Tibial artery (tissue), 4 donors: ENCODE data around the gene POGLUT2.

ENCODE experiments used
- DNase-seq, 2 donors: peaks; one replicate each; pipeline ENCODE4 v3.0.0-alpha.2; 2019
- H3K27ac ChIP-seq, 2 donors: fragments of 200-600 bp; sonication (generic) in 1 of 2; 1 replicate in 1 of 2; 2 replicates in 1 of 2; pipeline ENCODE4 v1.5.1; 2018 to 2019; ENCODE audit warnings: mild to moderate bottlenecking in 1 of 2
- H3K27me3 ChIP-seq, 2 donors: fragments of 200-600 bp; sonication (generic) in 1 of 2; one replicate each; pipeline versions ENCODE4 v1.5.1 to v1.6.0; 2016 to 2019
- H3K36me3 ChIP-seq, 3 donors: fragments of 200-600 bp; sonication (generic) in 2 of 3; one replicate each; pipeline ENCODE4 v1.5.1; 2016 to 2019; ENCODE audit warnings: mild to moderate bottlenecking in 2 of 3
- H3K4me1 ChIP-seq, 4 donors: fragments of 200-600 bp; sonication (generic) in 2 of 4; 1 replicate in 3 of 4; 2 replicates in 1 of 4; pipeline ENCODE4 v1.5.1; 2016 to 2019
- H3K4me3 ChIP-seq, 2 donors: fragments of 200-600 bp; sonication (generic) in 1 of 2; 1 replicate in 1 of 2; 2 replicates in 1 of 2; pipeline ENCODE4 v1.5.1; 2018 to 2019; ENCODE audit warnings: mild to moderate bottlenecking in 2 of 2
- H3K9me3 ChIP-seq, 3 donors: fragments of 200-600 bp; sonication (generic) in 1 of 3; one replicate each; pipeline ENCODE4 v1.5.1; 2016 to 2019
- CTCF ChIP-seq, 2 experiments: fragments of 200-600 bp in 1 of 2; fragments of 450-650 bp in 1 of 2; IDR thresholded peaks; one replicate each; pipeline ENCODE4 v1.5.1; 2017 to 2019; ENCODE audit warnings: antibody characterized with exemption in 2 of 2, mild to moderate bottlenecking in 1 of 2, moderate library complexity in 1 of 2
- intact Hi-C: fragments of 100-400 bp; cut with DNase I; formaldehyde crosslinking; loops from one replicate; pipeline ENCODE4 v1.15.0; 2023; ENCODE audit warnings: low total_unique reads

The POGLUT2 gene

GRCh38 chr13:102771298-102772041 lies 27.3 kb downstream of the POGLUT2 start:
- no peak for TF ChIP-seq CTCF (IDR thresholded peaks at IDR 0.05)
- H3K4me1 ChIP-seq, result peaks cover 0 to 11% (median 4%) of the 10 kb centered on the region in 4 donors
- intact Hi-C loops, result no loop called here

GRCh38 chr13:102770435-102770834 lies 28.3 kb downstream of the POGLUT2 start:
- no peaks in the 10 kb centered on the region for H3K9me3 ChIP-seq
- intact Hi-C loops, result no loop called here
- H3K27me3 ChIP-seq, result no peaks in the 10 kb centered on the region
- H3K4me3 ChIP-seq, result no peak overlapping the region
- H3K36me3 ChIP-seq, result peaks cover 0 to 7% (median 0%) of the 10 kb centered on the region in 3 donors
- H3K27ac ChIP-seq, result no peak overlapping the region
- peaks cover 0 to 11% (median 4%) of the 10 kb centered on the region in 4 donors for H3K4me1 ChIP-seq
- no peak for TF ChIP-seq CTCF (IDR thresholded peaks at IDR 0.05)
- no peak for DNase-seq

More at GRCh38 chr13:102771298-102772041, 27.3 kb downstream of the POGLUT2 start:
- Histone ChIP-seq H3K4me3 (no peak overlapping the region), H3K36me3 (peaks cover 0 to 7% (median 0%) of the 10 kb centered on the region in 3 donors), H3K27me3 (no peaks in the 10 kb centered on the region), H3K27ac (no peak overlapping the region), H3K9me3 (no peaks in the 10 kb centered on the region)
- no peak for DNase-seq

- Histone ChIP-seq H3K4me3 (no peak overlapping the region), H3K27me3 (no peaks in the 10 kb centered on the region), H3K4me1 (peaks cover 0 to 11% (median 4%) of the 10 kb centered on the region in 4 donors), H3K9me3 (no peaks in the 10 kb centered on the region), H3K36me3 (peaks cover 0 to 7% (median 0%) of the 10 kb centered on the region in 3 donors), H3K27ac (no peak overlapping the region)
- no peak for TF ChIP-seq CTCF (IDR thresholded peaks at IDR 0.05)
- intact Hi-C loops, result no loop called here
- no peak for DNase-seq
Measured at GRCh38 chr13:102769679-102770078, 29.1 kb downstream of the POGLUT2 start.

GRCh38 chr13:102768909-102769308 lies 29.9 kb downstream of the POGLUT2 start:
- Histone ChIP-seq H3K9me3 (no peaks in the 10 kb centered on the region), H3K36me3 (peaks cover 0 to 7% (median 0%) of the 10 kb centered on the region in 3 donors), H3K27me3 (no peaks in the 10 kb centered on the region), H3K4me1 (peaks cover 0 to 8% (median 4%) of the 10 kb centered on the region in 4 donors), H3K4me3 (no peak overlapping the region), H3K27ac (no peak overlapping the region)
- TF ChIP-seq CTCF (IDR thresholded peaks at IDR 0.05), result no peak
- DNase-seq, result no peak
- intact Hi-C loops, result no loop called here

GRCh38 chr13:102763741-102764140 lies 35.0 kb downstream of the POGLUT2 start:
- no peak for DNase-seq
- intact Hi-C loops, result no loop called here
- no peak for TF ChIP-seq CTCF (IDR thresholded peaks at IDR 0.05)
- H3K4me1 ChIP-seq, result no peaks in the 10 kb centered on the region
- H3K27me3 ChIP-seq, result no peaks in the 10 kb centered on the region
- H3K36me3 ChIP-seq, result peaks cover 0 to 7% (median 0%) of the 10 kb centered on the region in 3 donors
- H3K27ac ChIP-seq, result no peak overlapping the region
- H3K9me3 ChIP-seq, result no peaks in the 10 kb centered on the region
- no peak overlapping the region for H3K4me3 ChIP-seq
